Midbrain (tissue), 1 donor: ENCODE results near the gene ATG101.

Experiments
- DNase-seq: peaks from one replicate; lab custom pipeline; 2025; lab: John Stamatoyannopoulos, UW

ATG101 gene

DNA sequence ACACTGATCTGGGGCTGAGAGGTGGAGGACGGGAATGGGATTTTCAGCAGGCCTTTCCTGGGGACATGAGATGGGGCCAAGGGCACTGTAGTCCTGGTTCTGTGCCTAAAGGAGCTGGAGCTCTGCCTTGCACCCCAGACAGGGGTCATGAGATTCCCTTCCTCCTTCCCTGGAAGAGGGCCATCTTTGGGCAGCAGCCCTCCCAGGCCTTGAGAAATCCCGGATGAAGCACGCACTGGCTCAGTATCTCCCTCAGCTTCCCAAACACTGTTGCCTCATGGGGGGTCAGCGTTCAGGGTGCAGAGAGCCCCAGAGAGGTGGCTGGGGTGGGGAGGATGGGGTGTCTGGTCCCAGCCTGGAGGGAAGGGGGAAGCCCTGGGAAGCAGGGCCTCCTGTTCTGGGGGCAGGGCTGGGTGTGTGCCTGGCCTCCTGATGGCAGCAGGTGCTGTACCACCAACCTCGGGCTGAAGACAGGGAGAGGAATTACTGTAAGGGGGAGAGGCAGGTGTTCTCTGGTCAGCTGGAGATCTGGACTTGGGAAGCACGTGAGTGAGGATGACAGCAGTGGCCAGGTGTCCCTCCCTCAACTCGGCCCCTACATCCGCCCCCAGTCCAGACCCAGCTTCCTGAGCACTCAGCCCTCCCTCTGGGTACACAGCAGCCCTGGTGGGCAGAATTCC is 26.9 kb upstream of the ATG101 start:
- no peak for DNase-seq

DNA sequence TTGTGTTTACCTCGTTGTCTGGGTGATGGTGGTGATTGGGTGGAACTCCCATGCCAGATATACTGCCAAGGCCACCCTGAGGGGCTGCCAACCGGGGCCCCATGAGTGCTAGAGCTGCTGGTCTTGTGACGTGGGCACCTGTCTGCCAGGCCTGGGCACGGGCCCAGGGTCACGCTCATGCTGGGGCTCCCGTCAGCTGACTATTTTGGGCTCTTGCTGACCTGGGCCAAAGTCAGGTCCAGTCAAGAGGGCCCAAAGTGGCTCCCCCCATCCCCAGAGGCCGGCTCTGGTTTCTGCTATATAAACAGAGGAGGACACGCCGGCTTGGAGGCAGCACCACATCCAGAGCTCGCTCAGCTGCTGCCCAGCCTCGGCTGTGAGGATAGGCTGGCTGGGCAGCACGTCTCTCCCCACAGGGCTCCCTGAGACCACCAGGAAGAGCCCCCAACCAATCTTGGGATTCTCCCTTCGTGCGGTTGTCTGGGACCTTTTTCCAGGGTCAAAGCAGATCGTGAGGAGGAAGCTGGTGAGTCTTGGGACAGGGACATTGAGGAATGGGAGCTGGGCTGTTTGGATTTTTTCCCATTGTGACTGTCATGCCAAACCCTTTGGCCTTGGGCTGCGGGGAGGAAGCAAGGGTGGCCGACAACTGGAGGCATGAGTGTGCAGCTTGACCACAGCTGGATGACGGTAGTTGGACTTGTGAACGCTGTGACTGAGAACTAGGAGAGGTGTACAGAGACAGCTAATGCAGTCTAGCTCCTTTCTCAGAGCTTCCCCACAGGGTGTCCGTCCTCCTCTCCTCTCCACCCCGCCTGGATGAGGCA is 26.2 kb upstream of the ATG101 start:
- DNase-seq = no peak

DNA sequence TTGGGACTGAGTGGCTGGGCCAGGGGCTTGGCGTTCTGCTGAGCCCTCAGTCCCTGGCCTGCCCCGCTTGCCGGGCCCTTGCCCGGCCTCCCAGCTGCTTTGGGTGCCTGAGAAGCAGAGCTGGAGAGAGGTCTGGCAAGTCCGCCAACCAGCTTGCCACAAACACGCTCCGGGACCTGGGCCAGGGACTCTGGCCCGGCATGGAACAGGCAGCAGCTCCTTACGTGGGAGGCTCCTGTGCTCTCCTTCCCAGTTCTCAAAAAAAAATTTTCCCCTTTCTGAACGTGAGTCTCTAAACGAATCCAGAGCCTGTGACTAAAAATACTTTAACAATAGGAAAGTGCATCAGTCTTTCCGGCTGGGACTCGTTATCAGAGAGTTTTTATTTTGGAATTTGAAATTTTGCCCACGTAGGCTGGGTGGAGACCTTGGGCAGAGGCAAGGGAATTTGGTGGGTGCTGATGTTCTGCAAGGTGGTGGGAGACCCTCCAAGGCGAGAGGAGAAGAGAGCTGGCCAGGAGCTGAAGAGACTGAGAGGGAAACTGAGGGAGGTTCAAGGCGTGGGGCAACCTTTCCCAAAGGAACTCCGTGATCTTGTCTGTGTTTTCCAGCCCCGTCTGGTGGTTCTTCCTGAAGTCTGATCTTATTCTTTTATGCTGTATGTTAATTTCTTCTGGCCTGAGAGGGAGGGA is 25.3 kb upstream of the ATG101 start:
- peak; percentile 74 for DNase-seq

DNA sequence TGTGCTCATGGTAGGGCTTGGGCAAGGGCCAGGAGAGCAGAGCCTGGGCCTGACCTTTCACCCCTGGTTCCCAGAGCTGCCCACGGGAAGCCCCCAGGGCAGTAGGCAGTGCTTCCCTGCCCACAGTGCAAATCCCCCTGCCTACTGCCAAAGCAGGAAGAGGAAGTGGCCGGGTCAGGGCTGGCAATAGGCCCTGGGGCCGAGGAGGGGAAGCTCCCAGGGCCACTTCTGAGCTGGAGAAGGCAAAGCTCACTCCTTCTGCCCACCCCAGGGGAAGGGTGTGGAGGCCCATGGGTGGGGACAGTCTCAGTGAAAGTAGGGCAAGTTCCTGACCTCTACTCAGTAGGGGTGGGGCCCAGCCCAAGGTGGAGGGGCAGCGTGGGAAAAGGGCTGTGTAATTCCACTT is 24.0 kb upstream of the ATG101 start:
- no peak for DNase-seq

DNA sequence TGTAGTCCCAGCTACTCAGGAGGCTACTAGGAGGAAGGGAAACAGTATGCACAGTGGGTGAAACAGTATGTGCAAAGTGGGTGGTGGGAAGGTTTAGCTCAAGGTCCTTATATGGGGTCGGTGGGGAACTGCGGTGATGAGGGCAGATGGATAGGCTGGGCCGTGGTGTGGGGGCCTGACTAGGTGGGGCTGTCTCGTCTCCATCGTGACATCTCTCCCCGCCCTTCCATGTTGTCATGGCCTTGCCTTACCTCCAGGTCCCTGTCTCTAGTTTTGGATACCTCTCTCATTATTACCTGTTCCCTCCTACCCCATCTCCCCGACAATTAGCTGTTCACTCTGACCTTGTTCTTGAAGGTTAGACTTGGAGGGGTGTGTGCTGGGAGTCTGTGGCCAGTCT is 22.9 kb upstream of the ATG101 start:
- DNase-seq = no peak

- DNase-seq = no peak
Measured at GRCh38 chr12:52049286-52049685, 20.5 kb upstream of the ATG101 start.

DNA sequence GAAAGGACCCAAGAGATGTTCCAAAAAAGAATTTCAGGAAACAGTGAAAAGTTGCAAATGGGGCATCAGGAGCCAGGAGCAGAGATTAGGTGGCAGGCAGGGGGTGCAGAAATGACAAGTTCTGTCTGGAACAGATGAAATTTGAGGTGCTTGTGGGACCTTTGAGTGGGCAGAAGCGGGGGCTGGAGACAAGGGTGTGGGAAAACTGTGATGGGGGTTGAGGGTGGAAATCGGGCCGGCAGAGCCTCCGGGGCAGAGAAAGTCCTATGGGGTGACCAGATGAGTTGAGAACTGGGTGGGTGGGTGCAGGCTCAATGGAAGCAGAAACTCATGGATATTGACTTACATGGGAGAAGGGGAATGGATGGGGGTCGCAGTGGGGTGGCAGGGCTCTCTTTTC is 20.1 kb upstream of the ATG101 start:
- DNase-seq = no peak

- DNase-seq = no peak
Measured at GRCh38 chr12:52050116-52050757, 19.5 kb upstream of the ATG101 start.

DNA sequence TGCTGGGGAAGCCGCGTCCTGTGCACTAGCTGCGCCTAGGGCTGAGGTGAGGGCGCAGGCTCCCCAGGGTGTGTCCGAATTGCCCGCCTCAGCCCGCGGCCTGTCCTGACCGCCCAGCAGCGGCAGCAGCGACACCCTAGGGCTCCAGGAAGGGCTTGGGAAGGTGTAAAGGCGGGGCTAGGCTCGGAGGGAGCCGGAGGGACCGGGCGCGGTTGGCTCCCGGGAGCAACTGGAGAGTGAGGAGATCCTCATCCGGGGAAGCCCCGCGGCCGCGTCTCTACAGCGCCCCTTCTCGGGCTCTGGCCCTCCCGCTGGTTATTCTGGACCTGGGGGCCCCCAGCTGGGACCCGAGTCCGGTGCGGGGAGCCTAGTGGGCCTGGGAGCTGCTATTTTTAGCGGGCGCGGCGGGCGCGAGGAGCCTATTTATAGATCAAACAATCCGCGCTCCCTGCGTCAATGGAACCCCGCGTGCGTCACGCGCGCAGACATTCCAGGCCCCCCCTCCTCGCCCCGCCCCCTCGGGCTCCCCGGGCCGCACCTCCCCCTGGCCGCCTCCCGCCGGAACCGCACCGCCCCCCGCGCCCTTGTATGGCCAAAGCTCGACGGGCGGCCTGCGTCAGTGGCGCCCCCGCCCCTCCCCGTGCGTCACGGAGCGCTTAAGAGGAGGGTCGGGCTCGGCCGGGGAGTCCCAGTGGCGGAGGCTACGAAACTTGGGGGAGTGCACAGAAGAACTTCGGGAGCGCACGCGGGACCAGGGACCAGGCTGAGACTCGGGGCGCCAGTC is 18.8 kb upstream of the ATG101 start, which contains the start of gene NR4A1:
Gene NR4A1, plus strand, starts transcription at position 685 of the 784 bp plus-strand sequence. CDS start 2,887 bp downstream, outside the sequence.
- peak; percentile 86 for DNase-seq

GRCh38 chr12:52052468-52053186 is 17.2 kb upstream of the ATG101 start:
- no peak for DNase-seq

- DNase-seq = no peak
Measured at GRCh38 chr12:52053536-52054209, 16.1 kb upstream of the ATG101 start.

- DNase-seq = no peak
Measured at GRCh38 chr12:52054231-52054832, 15.4 kb upstream of the ATG101 start.

- DNase-seq = no peak
Measured at GRCh38 chr12:52054833-52055730, 14.7 kb upstream of the ATG101 start.

DNA sequence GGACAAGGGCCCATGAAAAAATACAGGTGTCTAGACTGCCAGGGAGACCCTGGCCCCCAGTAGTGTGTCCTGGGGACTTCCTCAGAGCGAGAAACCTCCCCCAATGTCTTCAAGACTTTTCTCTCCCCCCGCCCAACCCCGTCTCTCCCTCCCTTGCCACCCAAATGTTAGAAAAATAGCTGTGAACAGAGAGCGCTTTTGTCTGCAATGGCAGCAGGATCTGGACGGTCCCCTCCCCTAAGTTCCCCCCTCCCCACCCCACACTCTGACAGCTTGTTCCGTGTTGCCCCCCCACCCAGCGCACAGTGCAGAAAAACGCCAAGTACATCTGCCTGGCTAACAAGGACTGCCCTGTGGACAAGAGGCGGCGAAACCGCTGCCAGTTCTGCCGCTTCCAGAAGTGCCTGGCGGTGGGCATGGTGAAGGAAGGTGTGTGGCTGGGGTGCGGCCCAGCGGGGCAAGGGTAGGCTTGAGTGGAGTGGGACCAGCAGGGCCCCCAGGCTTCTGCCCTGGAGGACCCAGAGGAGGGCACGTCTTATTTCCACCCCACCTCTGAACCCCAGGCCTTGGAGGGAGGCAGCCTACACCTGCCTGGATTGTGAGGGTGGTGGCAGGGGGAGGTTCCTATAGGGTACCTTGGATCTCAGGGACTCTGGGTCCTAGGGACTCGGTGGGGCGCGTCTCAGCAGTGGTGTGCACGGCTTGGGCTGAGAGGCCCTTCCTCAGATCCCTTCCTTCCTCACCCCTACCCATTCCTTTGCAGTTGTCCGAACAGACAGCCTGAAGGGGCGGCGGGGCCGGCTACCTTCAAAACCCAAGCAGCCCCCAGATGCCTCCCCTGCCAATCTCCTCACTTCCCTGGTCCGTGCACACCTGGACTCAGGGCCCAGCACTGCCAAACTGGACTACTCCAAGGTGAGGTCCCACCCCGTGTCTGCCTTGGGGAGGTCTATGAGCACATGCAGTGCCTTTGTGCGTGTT is 13.8 kb upstream of the ATG101 start:
- DNase-seq = peak; percentile 67

DNA sequence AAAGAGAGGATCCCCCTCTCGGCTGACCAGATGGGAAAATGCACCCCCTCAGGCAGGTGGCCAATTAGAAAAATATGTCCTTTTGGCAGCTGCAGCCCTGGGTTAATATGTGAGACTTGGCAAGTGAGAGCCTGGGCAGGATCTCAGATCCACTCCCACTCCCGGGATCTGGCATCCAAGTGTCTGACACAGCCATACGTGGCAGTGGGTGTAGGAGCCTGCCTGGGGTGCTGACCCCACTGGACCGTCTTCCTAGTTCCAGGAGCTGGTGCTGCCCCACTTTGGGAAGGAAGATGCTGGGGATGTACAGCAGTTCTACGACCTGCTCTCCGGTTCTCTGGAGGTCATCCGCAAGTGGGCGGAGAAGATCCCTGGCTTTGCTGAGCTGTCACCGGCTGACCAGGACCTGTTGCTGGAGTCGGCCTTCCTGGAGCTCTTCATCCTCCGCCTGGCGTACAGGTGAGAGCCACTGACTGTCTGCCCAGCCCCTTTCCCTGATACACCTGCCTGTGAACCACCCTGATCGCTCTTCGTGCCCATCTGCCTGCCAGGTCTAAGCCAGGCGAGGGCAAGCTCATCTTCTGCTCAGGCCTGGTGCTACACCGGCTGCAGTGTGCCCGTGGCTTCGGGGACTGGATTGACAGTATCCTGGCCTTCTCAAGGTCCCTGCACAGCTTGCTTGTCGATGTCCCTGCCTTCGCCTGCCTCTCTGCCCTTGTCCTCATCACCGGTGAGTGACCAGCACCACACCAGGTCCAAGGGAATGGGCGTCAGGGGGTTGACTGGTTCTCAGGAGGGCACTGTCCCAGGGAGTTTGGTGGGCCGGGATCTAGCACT is 12.8 kb upstream of the ATG101 start:
- no peak for DNase-seq
